Measurements from ENCODE around the gene SPTBN5. TPM values are rescaled to one million over a fixed set of nuclear protein-coding genes. Genes with fewer than 3 reads are reported as not detected.

Gene SPTBN5
- total RNA-seq, 1 experiment from 2014 or later: 2.5 TPM

GRCh38 chr15:41890050-41890690 lies 3.7 kb downstream of the SPTBN5 start:
- intact Hi-C loops (cut with micrococcal nuclease; ENCODE audit: unreplicated experiment): no loop called here
- H3K27ac Mint-ChIP-seq (ENCODE audit: unreplicated experiment): no peak overlapping the region
- BruUV-seq (replicated peaks): no TSS peak
- Histone ChIP-seq H3K9me3 (no peaks in the 10 kb centered on the region), H3K4me1 (no peaks in the 10 kb centered on the region), H3K4me3 (ENCODE audit: low read depth, low read length) (no peak overlapping the region), H3K27me3 (replicated peaks; ENCODE audit: control insufficient read depth, insufficient read depth, low read length) (no peaks in the 10 kb centered on the region), H3K36me3 (ENCODE audit: control insufficient read depth, insufficient read depth, low read length) (no peaks in the 10 kb centered on the region)
- no peaks in the 10 kb centered on the region for H3K27me3 Mint-ChIP-seq (ENCODE audit: insufficient read depth, unreplicated experiment)
- no peaks in the 10 kb centered on the region for H3K9me3 Mint-ChIP-seq (ENCODE audit: unreplicated experiment)
- peaks cover 18% of the 10 kb centered on the region for H3K36me3 Mint-ChIP-seq (ENCODE audit: insufficient read depth, unreplicated experiment)
- H3K4me1 Mint-ChIP-seq (ENCODE audit: low read depth, unreplicated experiment): no peaks in the 10 kb centered on the region
- ChIA-PET CTCF (no interaction called here), POLR2A (no interaction called here)
- no peak for TF ChIP-seq CTCF (IDR thresholded peaks at IDR 0.05; ENCODE audit: insufficient read depth in 1 of 2, low read depth in 1 of 2, low read length in 1 of 2, severe bottlenecking in 1 of 2, unreplicated experiment in 1 of 2)
- no peak for DNase-seq
- no peak overlapping the region for H3K4me3 Mint-ChIP-seq (ENCODE audit: unreplicated experiment)

DNA sequence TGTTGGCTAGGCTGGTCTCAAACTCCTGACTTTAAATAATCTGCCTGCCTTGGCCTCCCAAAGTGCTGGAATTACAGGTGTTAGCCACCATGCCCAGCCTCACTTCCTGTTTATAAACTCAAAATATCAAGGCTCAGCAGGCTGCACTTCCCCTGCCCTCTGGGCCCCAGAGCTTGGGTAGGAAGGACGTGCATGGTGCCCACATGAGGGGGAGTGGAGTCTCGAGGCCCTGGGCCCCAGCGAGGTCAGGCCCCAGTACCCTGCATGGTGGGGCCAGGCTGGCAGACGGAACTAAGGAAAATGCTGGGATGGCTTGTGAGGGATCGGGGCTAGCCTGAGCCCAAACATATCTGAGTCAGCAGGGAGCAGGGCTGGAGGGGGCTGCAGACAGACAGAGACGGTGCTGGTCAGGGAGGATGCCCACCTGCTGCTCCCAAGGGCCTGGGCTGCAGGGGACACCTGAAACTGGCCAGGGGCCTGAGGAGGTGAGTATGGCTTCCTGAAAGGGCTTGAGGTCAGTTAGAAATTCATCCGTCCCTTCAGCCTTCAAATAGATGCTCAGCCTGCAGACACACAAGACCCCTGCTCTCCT lies 5.1 kb downstream of the SPTBN5 start:
- H3K4me3 ChIP-seq (ENCODE audit: low read depth, low read length): no peak overlapping the region
- DNase-seq: no peak
- POLR2A ChIA-PET: no interaction called here
- Mint-ChIP-seq H3K27ac (ENCODE audit: unreplicated experiment) (no peak overlapping the region), H3K4me1 (ENCODE audit: low read depth, unreplicated experiment) (no peaks in the 10 kb centered on the region), H3K27me3 (ENCODE audit: insufficient read depth, unreplicated experiment) (no peaks in the 10 kb centered on the region), H3K9me3 (ENCODE audit: unreplicated experiment) (no peaks in the 10 kb centered on the region), H3K36me3 (ENCODE audit: insufficient read depth, unreplicated experiment) (peaks cover 4% of the 10 kb centered on the region), H3K4me3 (ENCODE audit: unreplicated experiment) (no peak overlapping the region)
- intact Hi-C loops (cut with micrococcal nuclease; ENCODE audit: unreplicated experiment): no loop called here
- no peaks in the 10 kb centered on the region for H3K36me3 ChIP-seq (ENCODE audit: control insufficient read depth, insufficient read depth, low read length)
- no peak for TF ChIP-seq CTCF (IDR thresholded peaks at IDR 0.05; ENCODE audit: insufficient read depth in 1 of 2, low read depth in 1 of 2, low read length in 1 of 2, severe bottlenecking in 1 of 2, unreplicated experiment in 1 of 2)
- BruUV-seq (replicated peaks): no TSS peak
- no peaks in the 10 kb centered on the region for H3K4me1 ChIP-seq
- CTCF ChIA-PET: no interaction called here
- no peaks in the 10 kb centered on the region for H3K9me3 ChIP-seq
- no peaks in the 10 kb centered on the region for H3K27me3 ChIP-seq (replicated peaks; ENCODE audit: control insufficient read depth, insufficient read depth, low read length)

DNA sequence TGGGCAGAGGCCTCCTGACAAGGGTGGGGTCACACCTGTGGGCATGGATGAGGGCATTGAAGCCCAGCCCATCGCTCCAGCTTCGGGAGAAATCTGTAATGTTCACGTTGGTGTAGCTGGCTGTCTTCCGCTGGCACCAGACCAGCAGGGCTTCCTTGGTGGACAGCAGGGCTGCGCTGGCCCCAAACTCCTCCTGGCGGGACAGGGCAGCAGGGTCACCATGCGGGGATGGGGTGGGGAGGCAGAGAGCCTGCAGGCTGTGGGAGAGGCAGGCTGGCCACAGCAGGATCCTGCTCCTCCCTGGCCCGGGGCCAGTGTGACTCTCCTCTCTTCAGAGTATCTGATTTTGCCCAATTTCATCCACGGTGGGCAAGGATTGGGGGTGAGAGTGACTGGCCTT lies 6.0 kb downstream of the SPTBN5 start:
- no peak for DNase-seq
- no peaks in the 10 kb centered on the region for H3K9me3 Mint-ChIP-seq (ENCODE audit: unreplicated experiment)
- TF ChIP-seq CTCF (IDR thresholded peaks at IDR 0.05; ENCODE audit: insufficient read depth in 1 of 2, low read depth in 1 of 2, low read length in 1 of 2, severe bottlenecking in 1 of 2, unreplicated experiment in 1 of 2): no peak
- H3K4me3 ChIP-seq (ENCODE audit: low read depth, low read length): no peak overlapping the region
- no peak overlapping the region for H3K4me3 Mint-ChIP-seq (ENCODE audit: unreplicated experiment)
- no TSS peak for BruUV-seq (replicated peaks)
- ChIA-PET POLR2A (no interaction called here), CTCF (no interaction called here)
- H3K36me3 ChIP-seq (ENCODE audit: control insufficient read depth, insufficient read depth, low read length): no peaks in the 10 kb centered on the region
- H3K27me3 ChIP-seq (replicated peaks; ENCODE audit: control insufficient read depth, insufficient read depth, low read length): no peaks in the 10 kb centered on the region
- H3K4me1 ChIP-seq: no peaks in the 10 kb centered on the region
- H3K27ac Mint-ChIP-seq (ENCODE audit: unreplicated experiment): no peak overlapping the region
- no peaks in the 10 kb centered on the region for H3K36me3 Mint-ChIP-seq (ENCODE audit: insufficient read depth, unreplicated experiment)
- no peaks in the 10 kb centered on the region for H3K9me3 ChIP-seq
- intact Hi-C loops (cut with micrococcal nuclease; ENCODE audit: unreplicated experiment): no loop called here
- no peaks in the 10 kb centered on the region for H3K4me1 Mint-ChIP-seq (ENCODE audit: low read depth, unreplicated experiment)
- no peaks in the 10 kb centered on the region for H3K27me3 Mint-ChIP-seq (ENCODE audit: insufficient read depth, unreplicated experiment)

All from Caco-2 (cell line).